D341Med (cell line): ENCODE measurements around the gene COQ4.
"Not testable (repeated sequence)": the region's sequence is repeated elsewhere in the genome, so short reads cannot be mapped to it uniquely, and the experiment has no call there.

Experiments used
- DNase-seq: peaks from one replicate; pipeline ENCODE4 v3.0.0; 2012; ENCODE audit warnings: low spot score

Gene COQ4

DNA sequence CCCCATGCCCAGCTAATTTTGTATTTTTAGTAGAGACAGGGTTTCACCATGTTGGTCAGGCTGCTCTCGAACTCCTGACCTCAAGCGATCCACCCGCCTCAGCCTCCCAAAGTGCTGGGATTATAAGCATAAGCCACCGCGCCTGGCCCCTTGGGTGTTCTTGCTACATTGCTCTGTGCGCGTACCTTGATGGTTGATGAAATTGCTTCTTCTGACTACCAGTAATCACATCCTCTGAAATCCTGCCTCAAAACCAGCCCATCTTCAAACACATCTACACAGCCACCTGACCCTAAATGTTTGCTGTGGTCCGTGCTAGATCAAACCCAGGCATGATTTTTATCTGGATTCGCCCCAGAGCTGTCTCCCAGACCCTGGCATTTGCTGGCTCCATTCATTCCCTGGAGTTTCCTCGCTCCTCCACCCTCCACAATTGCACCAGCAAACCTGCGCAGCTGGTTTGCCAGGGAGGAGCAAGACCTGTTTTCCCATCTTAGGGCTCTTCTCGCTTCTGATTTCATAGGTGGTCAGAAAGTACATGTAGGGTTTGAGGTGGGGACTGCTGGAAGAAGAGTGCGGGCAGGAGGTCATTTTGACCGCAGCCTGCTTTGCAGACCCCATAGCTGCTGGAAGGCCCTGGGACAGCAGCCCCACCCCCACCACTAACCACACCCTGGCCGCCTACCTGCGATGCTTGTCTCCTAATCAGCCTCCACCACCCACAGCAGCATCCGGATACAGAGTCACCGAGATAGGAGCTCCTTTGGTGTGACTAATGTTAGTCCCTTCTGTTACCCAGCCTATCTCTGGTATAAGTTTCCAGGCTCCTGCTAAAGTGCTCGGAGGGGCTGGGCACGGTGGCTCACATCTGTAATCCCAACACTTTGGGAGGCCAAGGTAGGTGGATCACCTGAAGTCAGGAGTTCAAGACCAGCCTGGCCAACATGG lies 23.8 kb upstream of the COQ4 start:
- DNase-seq = no peak

DNA sequence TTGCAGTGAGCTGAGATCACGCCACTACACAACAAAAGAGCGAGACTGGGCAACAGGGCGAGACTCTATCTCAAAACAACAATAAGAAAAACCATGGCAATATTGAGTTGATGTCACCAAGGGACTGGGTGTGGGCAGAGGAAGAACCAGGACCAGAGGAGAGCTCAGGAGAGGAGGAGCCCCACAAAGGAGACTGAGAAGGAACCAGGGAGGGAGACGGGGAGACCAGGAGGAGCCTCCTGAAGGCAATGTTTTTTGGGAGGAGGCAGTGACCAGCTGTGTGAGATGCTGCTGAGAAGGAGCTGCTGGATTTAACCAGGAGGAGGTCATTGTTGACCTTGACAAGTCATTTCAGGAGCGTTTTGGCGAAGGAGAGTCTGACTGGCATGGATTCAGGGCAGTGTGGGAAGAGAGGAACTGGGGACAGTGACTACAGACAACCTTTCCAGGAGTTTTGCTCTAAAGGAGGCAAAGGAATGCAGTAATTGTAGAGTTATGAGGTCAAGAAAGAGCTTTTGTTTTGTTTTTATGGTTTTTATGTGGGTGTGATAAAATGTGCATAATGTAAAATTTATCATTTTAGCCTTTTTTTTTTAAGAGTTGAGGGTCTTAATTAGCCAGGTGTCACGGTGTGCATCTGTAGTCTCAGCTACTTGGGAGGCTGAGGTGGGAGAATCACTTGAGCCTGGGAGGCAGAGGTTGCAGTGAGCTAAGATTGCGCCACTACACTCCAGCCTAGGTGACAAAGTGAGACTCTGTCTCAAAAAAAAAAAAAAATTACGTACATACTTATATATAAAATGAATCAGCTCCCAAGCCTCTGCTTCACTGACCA lies 18.3 kb upstream of the COQ4 start:
- DNase-seq = no peak

DNA sequence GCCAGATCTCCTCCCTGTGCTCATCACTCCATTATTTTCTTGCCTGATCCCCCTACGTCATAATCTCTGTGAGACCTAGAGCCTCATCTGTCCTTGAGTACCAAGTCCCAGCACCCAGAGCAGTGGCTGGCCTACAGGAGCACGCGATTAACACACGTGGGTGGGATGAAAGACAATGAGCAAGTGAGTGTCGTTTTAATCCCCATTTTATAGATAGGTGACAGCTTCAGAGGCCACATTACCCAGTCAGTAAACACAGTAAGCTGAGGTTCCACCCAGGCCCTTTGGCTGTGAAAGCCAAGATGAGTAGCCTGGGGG lies 17.7 kb upstream of the COQ4 start:
- peak; percentile 67 for DNase-seq

DNA sequence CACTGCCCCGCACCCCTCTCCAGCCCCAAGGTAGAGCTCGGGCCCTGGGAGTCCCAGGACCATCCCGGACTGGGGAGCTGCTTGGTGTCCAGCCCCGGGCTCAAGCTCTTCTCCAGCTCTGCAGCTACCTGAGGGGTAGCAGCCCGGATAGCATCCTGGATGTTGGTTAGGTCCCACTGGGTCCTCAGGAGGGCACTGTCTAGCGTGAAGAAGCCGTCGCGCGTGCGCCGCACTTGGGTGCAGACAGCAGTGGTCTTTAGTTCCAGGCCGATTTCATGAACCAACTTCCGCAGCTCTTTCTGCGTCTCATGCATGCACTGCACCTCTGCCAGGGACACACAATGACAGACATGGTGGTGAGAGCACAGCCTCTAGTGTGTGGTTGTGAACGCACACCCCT lies 13.1 kb upstream of the COQ4 start:
- DNase-seq = no peak

DNA sequence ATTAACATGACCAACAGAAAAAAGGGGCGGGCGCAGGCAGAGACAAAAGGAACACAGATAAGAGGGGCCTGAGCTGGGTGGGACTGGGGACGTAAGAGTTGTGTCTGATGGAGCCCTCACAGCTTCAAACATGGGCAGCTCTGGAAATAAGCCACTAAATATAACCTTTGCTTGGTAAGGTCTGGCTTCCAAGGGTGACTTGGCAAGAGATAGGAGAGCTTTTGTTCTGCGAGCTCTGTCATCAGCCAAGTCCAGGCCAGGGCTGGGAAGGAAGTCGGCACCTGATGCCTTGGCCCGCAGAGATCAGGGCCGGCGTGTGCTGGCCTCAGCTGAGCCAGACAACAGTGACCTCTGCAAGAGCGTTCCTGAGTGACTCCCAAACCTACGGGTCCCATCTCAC lies 12.2 kb upstream of the COQ4 start:
- DNase-seq = no peak

GRCh38 chr9:128314697-128315096 lies 7.9 kb upstream of the COQ4 start:
- DNase-seq = no peak

- DNase-seq = no peak
Observed at GRCh38 chr9:128316421-128316820, 6.2 kb upstream of the COQ4 start.

- DNase-seq = no peak
Observed at GRCh38 chr9:128317629-128318028, 5.0 kb upstream of the COQ4 start.

DNA sequence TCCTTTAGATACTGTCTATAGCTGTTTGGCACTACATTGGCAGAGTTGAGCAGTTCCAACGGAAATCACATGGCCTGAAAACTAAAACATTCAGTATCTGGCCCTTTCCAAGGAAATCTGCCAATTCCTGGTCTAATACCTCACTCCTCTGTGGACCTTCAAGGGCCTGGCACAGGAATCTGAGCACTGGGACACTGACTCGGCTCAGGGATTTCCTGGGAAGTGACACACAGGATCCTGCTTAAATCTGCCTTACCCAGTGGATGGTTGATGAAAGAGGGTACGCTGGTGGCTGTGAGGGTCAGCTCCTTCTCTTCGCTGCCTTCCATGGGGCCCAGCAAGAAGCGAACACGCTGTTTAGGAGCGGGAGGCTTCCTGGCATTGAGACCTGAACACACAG lies 1.3 kb upstream of the COQ4 start:
- no peak for DNase-seq

DNA sequence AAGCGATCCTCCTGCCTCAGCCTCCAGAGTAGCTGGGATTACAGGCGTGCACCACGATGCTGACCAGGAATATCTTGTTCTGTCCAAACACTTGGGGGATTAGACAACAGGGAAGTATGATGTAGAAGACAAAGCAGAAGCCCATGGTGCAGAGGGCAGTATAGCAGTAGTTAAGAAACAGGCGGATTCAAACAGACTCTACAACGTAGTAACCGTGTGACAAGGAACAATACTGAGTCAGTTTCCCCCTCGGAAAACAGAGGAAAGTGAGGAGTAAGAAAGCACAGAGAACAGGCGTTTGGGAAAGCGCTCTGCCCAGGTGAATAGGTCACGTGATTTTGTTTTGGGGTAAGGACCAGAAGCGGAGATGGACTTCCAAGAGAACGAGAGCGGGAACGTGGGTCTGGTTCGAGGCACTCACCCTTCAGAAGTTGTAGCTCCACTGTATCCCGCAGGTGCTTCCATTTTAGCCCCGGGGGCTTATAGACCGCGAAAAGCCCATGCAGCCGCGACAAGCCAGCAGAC lies 698 bp upstream of the COQ4 start:
- no peak for DNase-seq

GRCh38 chr9:128323212-128323730 lies 632 bp downstream of the COQ4 start:
- no peak for DNase-seq

- no peak for DNase-seq
Observed at GRCh38 chr9:128323791-128324190, 1.2 kb downstream of the COQ4 start.

DNA sequence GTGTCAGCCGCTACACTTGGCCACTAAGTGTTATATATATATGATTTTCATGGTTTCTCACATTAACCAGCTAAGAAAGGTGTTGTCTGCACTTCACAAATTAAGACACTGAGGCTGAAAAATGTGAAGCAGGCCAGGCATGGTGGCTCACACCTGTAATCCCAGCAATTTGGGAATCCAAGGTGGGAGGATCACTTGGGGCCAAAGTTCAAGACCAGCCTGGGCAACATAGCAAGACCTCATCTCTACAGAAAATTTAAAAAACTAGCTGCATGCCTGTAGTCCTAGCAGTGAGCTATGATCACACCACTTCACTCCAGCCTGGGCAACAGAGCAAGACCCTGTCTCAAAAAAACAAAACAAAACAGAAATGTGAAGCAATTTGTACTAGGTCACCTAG lies 1.8 kb downstream of the COQ4 start:
- DNase-seq = no peak

- no peak for DNase-seq
Observed at GRCh38 chr9:128325629-128326028, 3.0 kb downstream of the COQ4 start.

DNA sequence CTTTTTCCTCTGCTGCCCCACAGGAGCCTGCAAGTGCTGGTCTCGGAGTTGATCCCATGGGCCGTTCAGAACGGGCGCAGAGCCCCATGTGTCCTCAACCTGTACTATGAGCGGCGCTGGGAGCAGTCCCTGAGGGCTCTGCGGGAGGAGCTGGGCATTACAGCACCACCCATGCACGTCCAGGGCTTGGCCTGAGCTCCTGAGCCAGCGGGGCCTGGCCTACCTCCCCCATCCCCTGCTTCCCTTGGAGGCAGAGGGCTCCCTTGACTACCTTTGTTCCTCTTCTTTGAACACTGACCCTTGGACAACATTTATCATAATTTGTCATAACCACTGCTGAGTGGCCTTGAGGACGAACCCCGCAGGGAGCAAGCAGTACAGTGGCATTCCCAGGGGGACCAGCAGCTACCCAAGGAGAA lies 10.8 kb downstream of the COQ4 start:
- no peak for DNase-seq

GRCh38 chr9:128335161-128335560 lies 12.5 kb downstream of the COQ4 start:
- no peak for DNase-seq

DNA sequence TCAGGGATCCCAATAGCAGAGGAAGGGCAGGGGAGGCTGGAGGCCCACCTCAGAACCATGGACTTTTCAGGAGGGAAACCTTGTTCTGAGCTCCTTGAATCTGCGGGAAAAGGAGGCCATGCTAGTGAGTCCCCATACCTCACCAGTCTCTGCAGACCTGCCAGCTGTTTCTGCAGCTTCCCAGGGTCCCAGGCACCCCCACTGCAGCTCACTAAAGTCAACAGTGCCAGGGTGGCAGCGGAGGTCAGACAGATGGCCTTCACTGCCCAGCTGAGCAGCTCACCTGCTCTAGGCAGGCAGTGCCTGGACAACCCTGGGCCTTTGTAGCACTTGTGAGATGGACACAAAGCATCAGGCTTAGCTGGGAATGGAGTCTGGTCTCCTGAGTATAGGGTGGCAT lies 13.3 kb downstream of the COQ4 start:
- no peak for DNase-seq

- DNase-seq = no peak
Observed at GRCh38 chr9:128337936-128338335, 15.3 kb downstream of the COQ4 start.

- DNase-seq = not testable (repeated sequence)
Observed at GRCh38 chr9:128338852-128339614, 16.4 kb downstream of the COQ4 start.

GRCh38 chr9:128339761-128340690 lies 17.4 kb downstream of the COQ4 start, which contains the start of gene SLC27A4:
Gene SLC27A4 (plus strand): TSS chr9:128340527. CDS start chr9:128343133, 2,606 bp downstream.
- DNase-seq = peak; percentile 96
